ENCODE data around the gene ASAP2. TPM values are rescaled to one million over a fixed set of nuclear protein-coding genes. Genes with fewer than 3 reads are reported as not detected.

The ASAP2 gene
- total RNA-seq, 6 donors from 2014 or later = 20.4 to 26.0 (median 23.4) TPM

DNA sequence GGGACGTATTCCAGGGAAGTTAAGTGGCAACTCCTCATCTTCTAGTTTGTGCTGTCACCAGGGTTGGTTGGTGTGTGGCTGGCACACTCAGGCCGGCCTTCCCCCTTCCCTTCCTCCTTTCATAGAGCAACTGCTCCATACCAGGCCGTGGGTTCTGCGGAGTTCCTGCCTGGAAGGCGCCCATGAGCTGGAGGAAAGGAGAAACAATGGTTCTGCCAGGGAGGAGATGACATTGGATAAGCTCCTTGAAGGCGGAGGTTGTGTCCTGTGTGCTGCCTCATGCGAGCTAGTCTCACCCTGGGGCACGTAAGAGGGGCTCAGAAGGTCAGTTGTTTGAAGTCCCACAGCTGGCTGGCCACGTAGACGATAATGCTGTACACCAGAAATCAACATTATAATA is 19.2 kb downstream of the ASAP2 start:
- 68 to 74% methylated on average over 10 of the region's 10 CpGs for WGBS, 2 donors
- Histone ChIP-seq H3K9me3 (no peaks in the 10 kb centered on the region), H3K4me3 (no peak overlapping the region), H3K27ac (peak overlapping the region in 3 of 4 donors; percentile 47 to 76 (median 58)), H3K27me3 (no peaks in the 10 kb centered on the region), H3K4me1 (peaks cover 32 to 58% (median 48%) of the 10 kb centered on the region in 4 donors), H3K36me3 (no peaks in the 10 kb centered on the region)
- DNase-seq = no peak
- no peak for ATAC-seq (ENCODE audit: low FRiP score in 2 of 2)
- no peak for TF ChIP-seq EP300 (IDR thresholded peaks at IDR 0.05)
- no peak for TF ChIP-seq POLR2AphosphoS5 (IDR thresholded peaks at IDR 0.05)
- TF ChIP-seq POLR2A (IDR thresholded peaks at IDR 0.05) = no peak
- TF ChIP-seq, protein P1, sequence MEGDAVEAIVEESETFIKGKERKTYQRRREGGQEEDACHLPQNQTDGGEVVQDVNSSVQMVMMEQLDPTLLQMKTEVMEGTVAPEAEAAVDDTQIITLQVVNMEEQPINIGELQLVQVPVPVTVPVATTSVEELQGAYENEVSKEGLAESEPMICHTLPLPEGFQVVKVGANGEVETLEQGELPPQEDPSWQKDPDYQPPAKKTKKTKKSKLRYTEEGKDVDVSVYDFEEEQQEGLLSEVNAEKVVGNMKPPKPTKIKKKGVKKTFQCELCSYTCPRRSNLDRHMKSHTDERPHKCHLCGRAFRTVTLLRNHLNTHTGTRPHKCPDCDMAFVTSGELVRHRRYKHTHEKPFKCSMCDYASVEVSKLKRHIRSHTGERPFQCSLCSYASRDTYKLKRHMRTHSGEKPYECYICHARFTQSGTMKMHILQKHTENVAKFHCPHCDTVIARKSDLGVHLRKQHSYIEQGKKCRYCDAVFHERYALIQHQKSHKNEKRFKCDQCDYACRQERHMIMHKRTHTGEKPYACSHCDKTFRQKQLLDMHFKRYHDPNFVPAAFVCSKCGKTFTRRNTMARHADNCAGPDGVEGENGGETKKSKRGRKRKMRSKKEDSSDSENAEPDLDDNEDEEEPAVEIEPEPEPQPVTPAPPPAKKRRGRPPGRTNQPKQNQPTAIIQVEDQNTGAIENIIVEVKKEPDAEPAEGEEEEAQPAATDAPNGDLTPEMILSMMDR (IDR thresholded peaks at IDR 0.05) = no peak

- 81 to 82% methylated on average over 15 of the region's 15 CpGs for WGBS, 2 donors
- Histone ChIP-seq H3K36me3 (no peaks in the 10 kb centered on the region), H3K4me3 (no peak overlapping the region), H3K27ac (peak overlapping the region in 3 of 4 donors; percentile 18 to 76 (median 58)), H3K9me3 (no peaks in the 10 kb centered on the region), H3K27me3 (no peaks in the 10 kb centered on the region), H3K4me1 (peaks cover 34 to 67% (median 57%) of the 10 kb centered on the region in 4 donors)
- TF ChIP-seq POLR2A (IDR thresholded peaks at IDR 0.05) (no peak), POLR2AphosphoS5 (IDR thresholded peaks at IDR 0.05) (no peak), EP300 (IDR thresholded peaks at IDR 0.05) (no peak)
- TF ChIP-seq, protein P1 (IDR thresholded peaks at IDR 0.05) = no peak
- DNase-seq (no peak), ATAC-seq (ENCODE audit: low FRiP score in 2 of 2) (no peak)
Measured at GRCh38 chr2:9226458-9227380, 20.1 kb downstream of the ASAP2 start.

- TF ChIP-seq EP300 (IDR thresholded peaks at IDR 0.05) = no peak
- TF ChIP-seq POLR2AphosphoS5 (IDR thresholded peaks at IDR 0.05) = no peak
- TF ChIP-seq, protein P1 (IDR thresholded peaks at IDR 0.05) = no peak
- TF ChIP-seq POLR2A (IDR thresholded peaks at IDR 0.05) = no peak
- no peak for ATAC-seq (ENCODE audit: low FRiP score in 2 of 2)
Measured at GRCh38 chr2:9228088-9228751, 21.6 kb downstream of the ASAP2 start.

DNA sequence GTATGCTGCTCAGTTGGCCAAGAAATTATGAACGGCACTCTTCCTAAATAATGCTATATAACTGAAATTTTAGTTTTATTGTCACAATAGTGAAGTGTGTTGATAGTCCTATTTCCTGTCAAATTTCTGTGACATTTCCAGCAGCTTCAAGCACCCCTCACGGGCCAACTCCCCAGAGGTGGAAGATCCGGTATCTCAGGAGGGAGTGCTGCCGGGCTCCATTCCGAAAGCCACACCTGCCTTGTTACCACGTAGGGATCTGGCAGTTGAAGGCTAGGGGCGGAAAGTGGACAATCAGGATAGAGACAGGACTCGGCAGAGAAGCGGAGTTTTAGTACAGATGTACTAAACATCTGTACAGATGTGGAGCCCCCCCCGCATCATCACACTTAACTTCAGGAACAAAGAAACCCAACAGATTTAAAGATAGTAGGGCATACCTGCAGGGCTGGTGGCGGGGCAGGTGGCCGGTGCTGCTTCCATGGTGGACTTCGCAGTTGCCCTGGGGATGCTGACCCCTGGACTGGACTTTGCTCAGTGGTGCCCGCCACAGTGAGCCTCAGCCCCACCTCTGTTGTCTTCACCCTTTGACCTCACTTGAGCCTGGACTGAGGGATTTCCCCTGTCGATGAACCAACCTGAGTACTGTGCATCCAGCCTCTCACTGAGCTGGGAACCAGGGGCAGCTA is 22.3 kb downstream of the ASAP2 start:
- H3K4me1 ChIP-seq = peaks cover 41 to 76% (median 66%) of the 10 kb centered on the region in 4 donors

More at GRCh38 chr2:9228088-9228751, 21.6 kb downstream of the ASAP2 start:
- H3K4me3 ChIP-seq = no peak overlapping the region
- peaks cover 34 to 72% (median 62%) of the 10 kb centered on the region in 4 donors for H3K4me1 ChIP-seq
- no peaks in the 10 kb centered on the region for H3K9me3 ChIP-seq
- H3K27me3 ChIP-seq = no peaks in the 10 kb centered on the region
- no peak for DNase-seq
- no peaks in the 10 kb centered on the region for H3K36me3 ChIP-seq
- H3K27ac ChIP-seq = peak overlapping the region in 1 of 4 donors; percentile 76
- 86 to 87% methylated on average over 3 to 4 of the region's 4 CpGs for WGBS, 2 donors

More for the DNA sequence above, 22.3 kb downstream of the ASAP2 start:
- DNase-seq = peak in 1 of 2 donors; percentile 39
- WGBS, 2 donors = 93 to 94% methylated on average over 14 to 15 of the region's 15 CpGs
- no peak for ATAC-seq (ENCODE audit: low FRiP score in 2 of 2)
- Histone ChIP-seq H3K27ac (no peak overlapping the region), H3K9me3 (no peaks in the 10 kb centered on the region), H3K36me3 (no peaks in the 10 kb centered on the region), H3K27me3 (no peaks in the 10 kb centered on the region), H3K4me3 (no peak overlapping the region)
- no peak for TF ChIP-seq EP300 (IDR thresholded peaks at IDR 0.05)
- no peak for TF ChIP-seq POLR2AphosphoS5 (IDR thresholded peaks at IDR 0.05)
- TF ChIP-seq, protein P1 (IDR thresholded peaks at IDR 0.05) = no peak
- TF ChIP-seq POLR2A (IDR thresholded peaks at IDR 0.05) = no peak
